ENCODE data around the gene ZNF689.

ZNF689 gene

GRCh38 chr16:30609926-30610839, at the start of gene ZNF689:
TSS of gene ZNF689 (minus strand) at chr16:30610389. CDS start at chr16:30610041, 348 bp downstream.
- no peak; the same call in none of the 2 replicates for TF ChIP-seq CTCF (IDR thresholded peaks at IDR 0.05; ENCODE audit: low read depth, low read length)
- DNase-seq (ENCODE audit: extremely low read depth, low read depth) = peak; percentile 93

GRCh38 chr16:30658731-30659506, 48.7 kb upstream of the ZNF689 start:
- peak; percentile 96 for DNase-seq (ENCODE audit: extremely low read depth, low read depth)
- no peak for TF ChIP-seq CTCF (IDR thresholded peaks at IDR 0.05; ENCODE audit: low read depth, low read length)

GRCh38 chr16:30657866-30658730, 47.9 kb upstream of the ZNF689 start, which contains the start of gene FBRS:
TSS of gene FBRS (plus strand) at chr16:30658431. CDS start at chr16:30659519, 1,088 bp downstream.
- DNase-seq (ENCODE audit: extremely low read depth, low read depth) = peak; percentile 100
- peak; percentile 68 for TF ChIP-seq CTCF (IDR thresholded peaks at IDR 0.05; ENCODE audit: low read depth, low read length)

- TF ChIP-seq CTCF (IDR thresholded peaks at IDR 0.05; ENCODE audit: low read depth, low read length) = no peak
- no peak for DNase-seq (ENCODE audit: extremely low read depth, low read depth)
Measured at GRCh38 chr16:30656974-30657865, 47.0 kb upstream of the ZNF689 start.

- DNase-seq (ENCODE audit: extremely low read depth, low read depth) = no peak
- TF ChIP-seq CTCF (IDR thresholded peaks at IDR 0.05; ENCODE audit: low read depth, low read length) = no peak
Measured at GRCh38 chr16:30656388-30656787, 46.2 kb upstream of the ZNF689 start.

GRCh38 chr16:30655815-30656347, 45.7 kb upstream of the ZNF689 start:
- no peak for TF ChIP-seq CTCF (IDR thresholded peaks at IDR 0.05; ENCODE audit: low read depth, low read length)
- no peak for DNase-seq (ENCODE audit: extremely low read depth, low read depth)
